ENCODE data around the gene GTF2H3.

GRCh38 chr12:123648401-123648800 lies 14.8 kb downstream of the GTF2H3 start:
- TF ChIP-seq CTCF (conservative IDR thresholded peaks at IDR 0.05 in 1 of 2, IDR thresholded peaks at IDR 0.05 in 1 of 2; ENCODE audit: low read depth in 1 of 2, low read length in 2 of 2) (no peak), EZH2 (IDR thresholded peaks at IDR 0.05; ENCODE audit: low read length, missing control alignments) (no peak)

Data from fibroblast of lung (primary cell).